Fibroblast of the aortic adventitia (primary cell): ENCODE results near the gene PTAFR. TPM values are rescaled to one million over a fixed set of nuclear protein-coding genes. Genes with fewer than 3 reads are reported as not detected.

Experiments used
- DNase-seq: peaks from one replicate; pipeline ENCODE4 v3.0.0-alpha.2; 2010; ENCODE audit warnings: low read depth
- H3K4me3 ChIP-seq: 2 replicates; pipeline ENCODE4 v1.5.1; 2011; ENCODE audit warnings: low read depth, mild to moderate bottlenecking, control low read depth, low read length, moderate library complexity
- total RNA-seq: library from RNA; depleted of rRNA; stranded (reverse); fragments of >200 nt; gene quantifications from 2 replicates; pipeline ENCODE4 v1.2.3, GENCODE V29; 2012; ENCODE audit warnings: low replicate concordance
- TF ChIP-seq, protein P1 (sequence below): IDR thresholded peaks from 2 replicates; pipeline ENCODE4 v1.5.1; 2011; ENCODE audit warnings: mild to moderate bottlenecking, low read length, control low read depth, inconsistent platforms; ENCODE audit not compliant: insufficient read depth

PTAFR gene
- total RNA-seq, 1 donor = under 0.01 TPM

DNA sequence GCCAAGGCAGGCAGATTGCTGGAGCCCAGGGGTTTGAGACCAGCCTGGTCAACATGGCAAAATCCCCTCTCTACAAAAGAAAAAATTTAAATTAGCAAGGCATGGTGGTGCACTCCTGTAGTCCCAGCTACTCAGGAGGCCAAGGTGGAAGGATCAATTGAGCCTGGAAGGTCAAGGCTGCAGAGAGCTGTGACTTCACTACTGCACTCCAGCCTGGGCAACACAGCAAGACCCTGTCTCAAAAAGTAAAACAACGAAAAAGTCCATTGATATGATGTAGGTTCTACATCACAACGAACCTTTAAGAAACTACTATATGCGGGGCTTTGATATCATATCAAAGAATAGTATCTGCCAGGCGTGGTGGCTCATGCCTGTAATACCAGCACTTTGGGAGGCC, 20.9 kb downstream of the PTAFR start:
- DNase-seq = no peak
- H3K4me3 ChIP-seq = no peak overlapping the region
- TF ChIP-seq, protein P1, sequence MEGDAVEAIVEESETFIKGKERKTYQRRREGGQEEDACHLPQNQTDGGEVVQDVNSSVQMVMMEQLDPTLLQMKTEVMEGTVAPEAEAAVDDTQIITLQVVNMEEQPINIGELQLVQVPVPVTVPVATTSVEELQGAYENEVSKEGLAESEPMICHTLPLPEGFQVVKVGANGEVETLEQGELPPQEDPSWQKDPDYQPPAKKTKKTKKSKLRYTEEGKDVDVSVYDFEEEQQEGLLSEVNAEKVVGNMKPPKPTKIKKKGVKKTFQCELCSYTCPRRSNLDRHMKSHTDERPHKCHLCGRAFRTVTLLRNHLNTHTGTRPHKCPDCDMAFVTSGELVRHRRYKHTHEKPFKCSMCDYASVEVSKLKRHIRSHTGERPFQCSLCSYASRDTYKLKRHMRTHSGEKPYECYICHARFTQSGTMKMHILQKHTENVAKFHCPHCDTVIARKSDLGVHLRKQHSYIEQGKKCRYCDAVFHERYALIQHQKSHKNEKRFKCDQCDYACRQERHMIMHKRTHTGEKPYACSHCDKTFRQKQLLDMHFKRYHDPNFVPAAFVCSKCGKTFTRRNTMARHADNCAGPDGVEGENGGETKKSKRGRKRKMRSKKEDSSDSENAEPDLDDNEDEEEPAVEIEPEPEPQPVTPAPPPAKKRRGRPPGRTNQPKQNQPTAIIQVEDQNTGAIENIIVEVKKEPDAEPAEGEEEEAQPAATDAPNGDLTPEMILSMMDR = no peak

GRCh38 chr1:28154078-28154594, 22.4 kb downstream of the PTAFR start:
- no peak for DNase-seq
- H3K4me3 ChIP-seq = no peak overlapping the region
- TF ChIP-seq, protein P1 = no peak

DNA sequence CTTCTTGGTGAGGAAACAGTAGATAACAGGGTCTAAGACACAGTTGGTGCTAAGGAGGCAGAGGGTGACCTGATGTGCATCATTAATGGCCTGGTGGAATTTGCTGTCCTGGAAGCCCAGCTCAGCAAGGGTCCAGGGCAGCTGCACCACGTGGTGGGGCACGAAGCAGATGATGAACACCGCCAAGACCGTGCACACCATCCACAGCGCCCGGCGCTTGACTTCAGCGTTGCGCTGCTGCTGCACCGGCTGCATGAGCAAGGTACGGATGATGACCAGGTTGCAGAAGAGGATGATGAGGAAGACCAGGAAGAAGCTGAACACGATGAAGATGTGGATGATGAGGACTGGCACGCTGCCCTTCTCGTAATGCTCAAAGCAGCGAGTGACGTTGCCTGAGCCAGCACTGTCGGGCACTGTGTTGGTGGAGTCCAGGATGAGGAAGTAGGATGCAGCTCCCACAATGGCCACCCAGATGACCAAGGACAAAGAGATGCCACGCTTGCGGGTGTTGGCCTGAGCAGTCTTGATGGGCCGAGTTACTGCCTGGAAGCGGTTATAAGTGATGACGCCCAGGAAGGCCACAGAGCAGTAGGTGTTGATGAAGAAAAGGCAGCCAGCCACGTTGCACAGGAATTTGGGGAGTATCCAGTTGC, 26.2 kb downstream of the PTAFR start:
- TF ChIP-seq, protein P1 = no peak
- DNase-seq = no peak
- no peak overlapping the region for H3K4me3 ChIP-seq

- TF ChIP-seq, protein P1 = no peak
- no peak for DNase-seq
- H3K4me3 ChIP-seq = no peak overlapping the region
Measured at GRCh38 chr1:28148880-28149195, 27.7 kb downstream of the PTAFR start.

DNA sequence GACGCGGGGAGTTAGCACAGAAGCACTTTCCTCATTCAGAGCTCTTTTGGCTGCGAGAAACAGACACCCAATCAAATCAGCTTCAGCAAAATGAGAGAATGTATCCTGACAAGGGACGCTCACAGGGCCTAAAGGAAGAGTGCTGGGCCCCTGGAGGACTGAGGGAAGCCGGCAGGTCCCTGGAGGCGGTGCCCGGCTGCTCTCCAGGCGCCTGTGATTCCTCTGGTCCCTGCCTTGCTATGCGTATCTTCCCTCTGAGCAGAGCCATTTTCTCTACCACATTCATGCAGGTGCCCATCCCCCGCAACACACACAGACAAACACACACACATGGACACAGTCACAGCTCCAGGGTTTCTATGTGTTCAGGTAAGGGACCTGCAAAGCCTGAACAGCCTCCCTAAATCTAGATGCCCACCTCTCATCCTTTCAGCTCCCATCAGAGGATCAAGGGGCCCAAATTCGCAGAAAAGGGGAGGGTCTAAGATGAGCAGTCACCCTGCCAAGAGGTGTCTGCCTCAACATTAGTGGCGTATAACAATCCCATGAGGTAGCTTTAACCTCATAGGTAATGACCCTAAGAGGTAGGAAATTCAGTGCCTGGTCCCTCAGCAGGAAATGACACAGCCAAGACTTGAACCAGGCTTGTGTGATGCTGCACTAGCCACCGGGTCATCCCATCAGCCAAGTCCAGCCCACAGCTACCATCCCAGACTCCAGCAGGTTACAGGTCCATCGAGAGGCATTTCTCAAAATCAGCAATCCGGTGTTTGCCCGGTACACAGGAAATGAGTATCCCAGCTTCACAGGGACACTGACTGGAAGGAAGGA, 29.0 kb downstream of the PTAFR start:
- H3K4me3 ChIP-seq = no peak overlapping the region
- DNase-seq = no peak
- TF ChIP-seq, protein P1 = no peak

DNA sequence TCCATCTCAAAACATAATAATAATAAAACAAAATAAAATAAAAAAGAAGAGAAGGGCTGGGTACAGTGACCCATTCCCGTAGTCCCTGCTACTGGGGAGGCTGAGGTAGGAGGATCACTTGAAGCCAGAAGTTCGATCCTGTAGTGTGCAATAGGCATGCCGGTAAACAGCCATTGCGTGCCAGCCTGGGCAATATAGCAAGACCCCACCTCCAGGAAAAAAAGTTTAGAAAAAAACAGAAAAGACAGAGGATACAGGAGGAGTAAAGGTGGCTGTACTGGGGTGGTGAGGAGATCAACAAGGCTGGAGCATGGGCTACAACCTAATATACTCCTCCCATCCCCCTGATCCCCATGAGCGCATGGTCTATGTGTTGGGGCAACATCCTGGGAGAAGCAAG, 30.8 kb downstream of the PTAFR start:
- TF ChIP-seq, protein P1 = no peak
- H3K4me3 ChIP-seq = no peak overlapping the region
- no peak for DNase-seq
